NT2/D1 (cell line): ENCODE results near the gene OR8G1.

Experiments used
- DNase-seq: peaks from one replicate; pipeline ENCODE4 v3.0.0-alpha.2; 2011; ENCODE audit warnings: low read depth, low spot score
- H3K27me3 ChIP-seq: 2 replicates; pipeline ENCODE4 v1.6.0; 2011; ENCODE audit warnings: mild to moderate bottlenecking; ENCODE audit not compliant: insufficient read length, insufficient read depth
- H3K36me3 ChIP-seq: 2 replicates; pipeline ENCODE4 v1.6.1; 2011; ENCODE audit warnings: mild to moderate bottlenecking, low read length, mixed read lengths; ENCODE audit not compliant: insufficient read depth, insufficient read length
- H3K4me1 ChIP-seq: 2 replicates; pipeline ENCODE4 v1.5.1; 2011; ENCODE audit not compliant: insufficient read depth, insufficient read length
- H3K4me3 ChIP-seq: 2 replicates; pipeline ENCODE4 v1.5.1; 2011; ENCODE audit warnings: low read depth; ENCODE audit not compliant: insufficient read length
- H3K9ac ChIP-seq: 2 replicates; pipeline ENCODE4 v1.6.0; 2011; ENCODE audit warnings: low read depth; ENCODE audit not compliant: insufficient read length
- H3K9me3 ChIP-seq: 2 replicates; pipeline ENCODE4 v1.5.1; 2011; ENCODE audit warnings: mild to moderate bottlenecking, low read length; ENCODE audit not compliant: insufficient read depth
- SUZ12 ChIP-seq: IDR thresholded peaks from 2 replicates; pipeline ENCODE4 v1.6.1; 2011; ENCODE audit not compliant: insufficient read length, insufficient read depth; ENCODE audit errors: extremely low read depth
- YY1 ChIP-seq: IDR thresholded peaks from 2 replicates; pipeline ENCODE4 v1.6.1; 2011; ENCODE audit not compliant: insufficient read length, insufficient read depth
- ZNF274 ChIP-seq: IDR thresholded peaks from 2 replicates; pipeline ENCODE4 v1.6.1; 2011; ENCODE audit warnings: mild to moderate bottlenecking, low read depth, low read length

OR8G1 gene

DNA sequence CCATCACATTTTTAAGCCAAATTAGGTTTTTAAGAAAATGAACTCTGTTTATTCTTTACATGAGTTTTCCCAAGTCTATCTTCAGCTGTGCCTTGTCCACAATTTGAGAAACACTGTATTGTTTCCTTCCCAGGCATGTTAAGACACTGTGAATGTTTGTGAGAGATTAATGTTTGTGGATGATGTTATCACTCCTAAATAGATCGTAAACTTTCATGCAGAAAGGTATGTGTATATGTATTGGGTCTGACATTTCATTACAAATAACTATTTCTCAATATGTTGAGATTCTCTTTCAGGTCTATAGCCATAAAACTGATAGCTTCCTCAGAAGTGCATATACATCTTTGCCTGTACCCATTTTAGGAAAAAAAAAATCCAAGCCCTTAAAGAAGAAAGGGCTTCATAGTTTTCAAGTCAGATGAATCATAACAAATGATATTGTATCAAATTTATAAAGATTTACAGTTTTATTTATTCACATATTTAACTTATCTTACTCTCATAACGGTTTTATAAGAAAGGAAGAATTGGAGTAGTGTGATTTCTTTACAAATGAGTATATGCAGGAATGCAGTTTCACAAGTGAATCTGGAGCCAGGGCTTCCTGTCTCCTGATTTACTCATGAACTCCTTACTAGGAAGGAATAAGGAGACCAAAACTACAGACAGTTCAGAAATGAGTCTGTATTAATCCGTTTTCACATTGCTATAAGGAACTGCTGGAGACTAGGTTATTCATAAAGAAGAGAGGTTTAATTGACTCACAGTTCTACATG, 61.6 kb downstream of the OR8G1 start:
- no peak for DNase-seq
- Histone ChIP-seq H3K36me3 (no peaks in the 10 kb centered on the region), H3K9ac (no peak overlapping the region), H3K4me1 (no peaks in the 10 kb centered on the region), H3K27me3 (no peaks in the 10 kb centered on the region), H3K4me3 (no peak overlapping the region), H3K9me3 (peaks cover 7% of the 10 kb centered on the region; the same call in 1 of the 2 replicates)
- TF ChIP-seq ZNF274 (no peak), SUZ12 (no peak), YY1 (no peak)
